Ramos (cell line): Measurements from ENCODE around the gene HEG1.

Experiments used
- in situ Hi-C: fragments of 300-500 bp; cut with MboI; formaldehyde crosslinking; loops from one replicate; pipeline ENCODE4 v1.14.3; 2022; ENCODE audit warnings: low sequenced_read_pairs; ENCODE audit not compliant: unreplicated experiment

The HEG1 gene

DNA sequence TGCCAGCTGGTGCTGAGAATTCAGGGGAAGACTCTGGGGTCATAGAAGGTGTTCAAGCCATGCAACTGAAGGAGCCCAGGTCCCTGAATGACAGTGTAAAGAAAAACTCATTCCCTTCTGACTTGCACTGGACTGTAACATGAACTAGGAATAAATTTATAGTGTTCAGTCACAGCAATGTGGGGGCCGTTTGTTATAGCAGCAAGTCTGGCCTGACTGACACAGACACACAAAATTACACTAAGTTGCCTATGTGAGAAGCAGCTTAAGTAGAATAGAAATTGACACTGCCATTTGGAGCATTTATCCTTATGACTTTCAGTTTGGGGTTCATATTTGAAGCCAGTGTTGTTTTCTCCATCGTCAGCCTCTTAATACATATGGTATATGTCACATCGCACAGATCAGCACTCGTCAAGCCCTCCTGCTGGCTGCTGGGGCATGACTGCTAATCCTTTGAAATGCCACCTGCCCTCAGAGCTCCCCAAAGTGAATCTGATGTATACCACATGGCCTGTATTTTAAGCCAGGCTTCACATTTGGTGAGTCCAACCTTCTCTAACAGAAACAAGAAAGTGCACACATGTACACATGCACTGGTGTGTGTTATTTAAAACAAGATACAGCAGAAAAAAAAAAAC lies 17.1 kb upstream of the HEG1 start:
- in situ Hi-C loops: no loop called here

DNA sequence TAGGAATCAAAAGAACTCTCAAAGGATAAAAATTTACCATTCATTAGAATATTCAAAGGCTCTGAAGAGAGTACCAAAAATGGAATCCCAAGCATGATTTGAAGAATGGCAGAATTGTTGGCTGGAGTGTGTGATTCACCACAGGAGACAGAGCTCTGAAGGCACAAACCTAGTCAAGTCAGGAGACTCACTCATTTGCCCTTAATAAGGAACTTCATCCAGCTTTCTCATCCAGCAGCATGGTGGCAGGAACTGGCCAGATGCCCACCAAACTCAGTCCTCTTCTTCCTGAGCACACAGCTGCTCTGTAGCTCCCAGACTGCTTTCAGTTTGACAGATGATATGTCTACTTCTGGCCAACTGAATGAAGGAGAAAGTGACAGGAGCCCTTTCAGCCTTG lies 16.5 kb upstream of the HEG1 start:
- in situ Hi-C loops: no loop called here

GRCh38 chr3:125069968-125070745 lies 14.4 kb upstream of the HEG1 start:
- in situ Hi-C loops: no loop called here

- in situ Hi-C loops: no loop called here
Measured at GRCh38 chr3:125069452-125069851, 13.7 kb upstream of the HEG1 start.

- in situ Hi-C loops: no loop called here
Measured at GRCh38 chr3:125068265-125068664, 12.5 kb upstream of the HEG1 start.

GRCh38 chr3:125067225-125067624 lies 11.4 kb upstream of the HEG1 start:
- in situ Hi-C loops: no loop called here

DNA sequence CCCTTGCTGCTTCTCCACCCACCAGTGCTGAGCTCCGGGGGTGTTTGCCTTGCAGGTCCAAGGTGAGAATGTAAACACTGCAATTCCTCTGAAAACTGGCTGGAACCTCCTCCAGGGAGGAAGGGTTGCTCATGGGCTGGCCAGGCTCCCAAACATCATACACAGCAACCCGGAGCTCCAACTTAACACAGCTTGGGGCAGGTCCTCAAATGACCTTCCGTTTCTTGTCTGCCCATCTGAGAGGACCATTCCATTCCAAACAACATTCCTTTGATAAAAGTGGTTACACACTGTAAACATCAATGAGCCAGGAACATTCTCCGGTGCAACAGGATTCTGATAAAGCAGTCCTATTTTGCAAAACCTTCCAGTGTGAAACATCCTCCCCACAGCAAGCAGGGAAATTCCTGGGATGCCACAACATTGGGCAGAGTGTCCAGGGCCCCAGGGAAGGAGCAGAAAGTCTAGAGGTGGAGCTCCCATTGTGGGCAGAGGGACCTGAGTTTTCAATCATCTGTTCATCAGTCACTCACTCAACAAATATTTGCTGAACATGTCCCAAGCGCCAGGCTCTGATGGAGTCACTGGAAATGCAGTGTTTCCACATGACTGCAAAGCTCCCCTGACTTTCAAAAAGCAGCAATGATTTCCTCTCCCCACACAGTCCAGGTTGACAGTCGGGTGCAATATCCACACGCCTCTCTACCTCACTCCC lies 7.3 kb upstream of the HEG1 start:
- in situ Hi-C loops: no loop called here

DNA sequence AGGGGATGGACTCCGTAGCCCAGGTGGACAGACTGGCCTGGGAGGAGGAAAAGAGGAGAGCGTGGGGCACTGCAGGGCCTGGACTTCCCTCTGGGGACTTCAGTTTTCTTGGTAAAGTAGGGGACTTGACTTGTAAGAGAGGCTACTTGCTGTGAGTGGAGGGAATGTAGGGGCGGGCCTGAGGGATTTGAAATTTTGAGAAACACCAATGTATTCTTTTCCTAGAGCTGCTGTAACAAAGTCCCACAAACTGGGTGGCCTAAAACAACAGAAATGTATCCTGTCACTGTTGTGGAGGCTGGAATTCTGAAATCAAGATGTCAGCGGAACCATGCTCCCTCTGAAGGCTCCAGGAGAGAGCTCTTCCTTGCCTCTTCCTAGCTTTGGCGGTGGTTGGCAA lies 5.8 kb upstream of the HEG1 start:
- in situ Hi-C loops: no loop called here

GRCh38 chr3:125061170-125061569 lies 5.4 kb upstream of the HEG1 start:
- in situ Hi-C loops: no loop called here

DNA sequence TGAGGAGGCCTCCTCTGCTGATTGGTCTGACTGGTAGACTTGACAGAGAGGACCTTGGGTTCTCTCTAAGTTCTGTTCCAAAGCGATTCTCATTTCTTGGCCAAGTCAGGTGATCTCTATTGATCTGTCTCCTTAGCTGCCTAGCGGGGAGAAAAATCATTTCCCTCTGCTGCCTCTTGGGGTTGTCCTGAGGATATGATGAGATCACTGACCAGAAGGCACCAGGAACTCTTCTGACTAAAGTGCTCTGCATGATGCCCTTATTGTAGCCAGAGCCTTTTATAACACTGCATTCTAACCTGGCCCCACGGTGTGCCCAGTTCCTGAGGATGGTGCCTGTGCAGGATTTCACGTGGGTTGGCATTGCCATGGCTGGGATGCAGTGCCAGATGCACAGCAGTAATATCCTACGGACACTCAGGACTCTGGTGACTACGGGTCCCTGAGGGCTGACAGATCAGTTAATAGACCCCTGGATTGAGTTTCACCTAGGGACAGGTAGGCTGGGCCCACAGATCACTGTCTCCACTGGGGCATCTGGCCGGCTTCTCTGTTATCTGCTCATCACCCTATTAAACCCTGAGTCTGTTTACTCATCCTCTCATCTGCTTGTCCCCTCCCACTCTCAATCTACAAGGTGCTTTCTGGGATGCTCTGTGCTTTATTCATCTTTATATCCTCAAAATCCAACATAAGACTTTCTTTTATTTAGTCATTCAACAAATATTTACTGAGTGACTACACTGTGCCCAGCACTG lies 3.9 kb upstream of the HEG1 start:
- in situ Hi-C loops: no loop called here

DNA sequence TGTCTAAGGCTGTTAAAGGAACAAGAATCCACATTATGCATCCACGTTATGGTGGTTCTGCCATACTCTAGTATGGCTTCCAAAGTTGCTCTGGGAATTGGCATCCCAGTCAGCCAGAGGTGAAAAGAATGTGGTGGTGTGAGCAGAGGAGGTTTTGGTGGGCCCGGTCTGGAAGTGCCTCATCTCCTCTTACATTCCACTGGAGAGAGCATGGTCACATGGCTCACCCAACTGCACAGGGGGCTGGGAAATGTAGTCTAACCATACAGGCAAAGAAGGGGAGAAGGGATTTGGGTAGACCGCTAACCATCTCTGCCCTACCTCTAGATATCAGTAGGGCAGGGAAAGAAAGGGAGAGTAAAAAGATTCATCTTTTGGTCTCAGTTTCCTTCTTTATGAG lies 3.2 kb upstream of the HEG1 start:
- in situ Hi-C loops: no loop called here

GRCh38 chr3:125058529-125058928 lies 2.7 kb upstream of the HEG1 start:
- in situ Hi-C loops: no loop called here

GRCh38 chr3:125057186-125057850 lies 1.5 kb upstream of the HEG1 start:
- in situ Hi-C loops: no loop called here

DNA sequence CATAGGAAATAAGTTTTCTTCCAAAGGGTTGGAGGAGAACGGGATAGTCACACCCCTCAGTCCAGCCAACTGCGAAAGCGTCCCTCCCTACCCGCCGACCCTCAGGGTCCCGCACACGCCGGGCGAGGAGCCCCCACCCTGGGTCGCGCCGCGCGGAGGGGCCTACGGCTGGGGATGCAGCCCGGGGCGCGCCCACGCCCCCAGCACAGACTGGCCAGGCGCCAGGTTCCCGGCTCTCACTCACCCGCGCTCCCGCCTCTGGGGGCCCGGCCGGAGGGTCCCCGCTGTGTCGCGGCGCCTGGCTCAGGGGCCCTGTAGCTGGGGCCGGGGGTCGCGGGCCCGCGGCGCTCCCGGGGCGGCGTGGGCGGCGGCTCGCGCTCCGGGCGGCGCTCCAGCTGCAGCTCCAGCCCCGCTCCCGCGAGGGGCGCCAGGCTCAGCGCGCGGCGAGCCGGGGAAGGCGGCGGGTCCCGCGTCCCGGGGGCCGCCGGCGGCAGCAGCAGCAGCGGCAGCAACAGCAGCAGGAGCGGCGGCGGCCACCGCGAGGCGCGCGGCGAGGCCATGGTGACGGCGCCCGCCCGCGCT lies 375 bp downstream of the HEG1 start:
- in situ Hi-C loops: no loop called here

GRCh38 chr3:125054449-125055329 lies 1.1 kb downstream of the HEG1 start:
- in situ Hi-C loops: no loop called here

- in situ Hi-C loops: no loop called here
Measured at GRCh38 chr3:125054062-125054448, 1.7 kb downstream of the HEG1 start.

- in situ Hi-C loops: no loop called here
Measured at GRCh38 chr3:125053304-125053699, 2.5 kb downstream of the HEG1 start.

- in situ Hi-C loops: no loop called here
Measured at GRCh38 chr3:125052624-125053303, 3.0 kb downstream of the HEG1 start.
